Stimulated activated CD4-positive, alpha-beta T cell treated with anti-CD3 and anti-CD28 coated beads, TNF-alpha, amount 100 ng/mL, for 1 hour (primary cell): Measurements from ENCODE around the gene UACA.
"Not testable (repeated sequence)": the region's sequence is repeated elsewhere in the genome, so short reads cannot be mapped to it uniquely, and the experiment has no call there.

ENCODE experiments used
- DNase-seq, 3 donors: peaks; one replicate each; pipeline ENCODE4 v3.0.0-alpha.2; 2020; ENCODE audit warnings: low read depth in 3 of 3, low spot score in 1 of 3

UACA gene

GRCh38 chr15:70627734-70628548 lies 135.4 kb downstream of the UACA start:
- DNase-seq = no peak

DNA sequence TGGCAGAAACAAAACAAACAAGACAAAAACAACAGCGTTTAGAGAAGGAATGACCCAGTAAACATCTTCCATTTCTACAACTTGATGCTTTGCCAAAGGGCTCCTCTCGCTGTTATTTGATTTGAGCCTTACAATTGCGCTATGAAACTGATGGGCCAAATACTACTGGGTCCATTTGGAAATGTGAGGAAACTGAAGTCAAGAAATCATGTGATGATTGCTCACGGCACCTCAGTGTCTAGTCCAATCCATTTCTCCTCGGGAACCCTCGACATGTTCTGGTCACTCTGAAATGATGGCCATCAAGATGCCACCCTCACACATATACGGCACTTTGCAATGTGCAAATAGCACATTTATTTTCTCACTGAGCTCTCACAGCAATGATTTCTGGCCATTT lies 136.0 kb downstream of the UACA start:
- DNase-seq = no peak

GRCh38 chr15:70625438-70625837 lies 137.9 kb downstream of the UACA start:
- no peak for DNase-seq

DNA sequence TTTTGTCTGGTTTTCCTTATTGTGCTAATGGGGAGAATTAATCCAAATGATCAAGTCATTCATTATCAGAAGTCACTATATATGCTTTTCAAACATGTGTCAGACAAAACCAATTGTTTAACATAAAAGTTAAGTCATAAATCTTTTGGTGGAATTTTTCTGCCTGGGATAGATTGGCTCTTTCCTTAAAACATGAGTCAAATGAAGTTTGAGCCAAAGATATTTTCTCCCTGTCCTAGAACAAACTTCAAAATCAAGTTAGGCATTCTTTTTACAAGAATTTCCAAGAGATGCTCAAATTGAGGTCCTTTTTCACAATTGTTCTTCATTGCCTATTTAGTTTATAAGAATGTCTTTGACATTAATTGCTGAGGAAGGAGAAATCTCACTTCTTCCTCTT lies 138.3 kb downstream of the UACA start:
- DNase-seq = no peak

DNA sequence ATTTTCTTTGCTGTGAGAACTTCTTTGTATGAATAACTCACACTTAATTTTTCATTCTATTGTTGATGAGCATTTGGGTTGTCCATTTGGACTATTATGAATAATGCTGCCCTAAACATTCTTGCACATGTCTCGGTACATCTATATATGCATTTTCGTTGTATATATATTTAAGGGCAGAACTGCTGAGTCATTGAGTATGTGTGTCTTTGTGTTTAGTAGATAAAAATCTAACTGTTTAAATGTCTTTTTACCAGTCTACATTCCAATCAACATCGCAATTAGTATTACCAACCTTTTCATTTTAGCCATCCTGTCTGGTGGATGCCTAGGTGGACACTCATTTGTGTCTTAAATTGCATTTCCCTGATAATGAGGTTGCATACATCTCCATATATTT lies 144.4 kb downstream of the UACA start:
- DNase-seq = no peak

DNA sequence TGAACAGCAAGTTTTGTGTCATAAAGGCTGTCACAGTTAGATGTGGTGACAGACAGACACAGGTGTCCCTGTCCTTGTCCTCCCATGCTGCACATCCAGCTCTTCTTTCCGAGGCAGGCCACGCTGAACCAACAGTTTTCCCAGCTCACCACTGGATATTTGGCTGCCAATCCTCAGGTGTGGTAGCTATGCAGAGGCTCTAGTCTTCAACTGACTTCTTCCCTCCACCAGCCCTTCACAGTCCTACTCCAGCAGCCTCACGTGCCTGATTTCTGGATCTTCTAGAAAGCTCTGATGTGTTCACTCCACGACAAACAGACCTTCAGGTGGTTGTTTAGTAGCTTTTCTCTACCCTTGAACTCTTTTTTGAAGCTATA lies 145.5 kb downstream of the UACA start:
- DNase-seq = no peak

- no peak for DNase-seq
These were observed 146.1 kb downstream of the UACA start for GRCh38 chr15:70617076-70617910.

- not testable (repeated sequence) for DNase-seq
These were observed 147.0 kb downstream of the UACA start for GRCh38 chr15:70616311-70616756.

GRCh38 chr15:70615435-70616310 lies 147.7 kb downstream of the UACA start:
- no peak for DNase-seq

DNA sequence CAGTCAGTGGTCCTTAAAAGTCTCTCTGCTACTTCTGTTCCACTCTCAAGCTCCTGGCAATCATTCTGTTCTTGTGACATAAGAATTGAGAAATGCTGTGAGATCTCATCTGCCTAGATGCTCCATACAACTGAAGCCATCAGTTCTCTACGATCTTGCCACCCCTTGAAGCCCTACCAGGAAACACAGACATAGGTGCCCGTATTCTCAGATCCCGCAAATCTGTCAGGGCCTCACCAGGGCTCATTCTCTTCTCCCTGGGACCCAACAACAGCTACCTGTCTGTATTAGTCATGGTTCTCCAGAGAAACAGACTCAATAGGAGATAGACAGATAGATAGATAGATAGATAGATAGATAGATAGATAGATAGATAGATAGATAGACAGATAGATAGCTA lies 149.1 kb downstream of the UACA start:
- DNase-seq = no peak

DNA sequence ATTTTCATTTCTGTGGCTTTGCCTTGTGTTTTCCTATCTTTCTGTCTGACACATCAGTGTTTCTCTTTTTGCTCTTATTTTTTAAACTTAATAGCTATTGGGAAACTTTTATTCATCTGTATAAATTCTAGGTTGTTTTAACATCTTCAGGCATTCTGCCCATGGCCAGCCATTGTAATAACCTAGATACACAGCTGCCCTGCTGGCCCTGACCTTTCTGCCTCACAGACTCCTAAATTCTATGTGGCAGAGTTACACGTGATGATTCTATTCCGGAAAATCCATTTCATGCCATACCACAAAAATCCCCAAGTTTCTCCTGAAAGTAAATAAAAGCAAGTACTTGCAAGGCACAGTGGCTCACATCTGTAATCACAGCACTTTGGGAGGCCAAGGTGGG lies 150.1 kb downstream of the UACA start:
- DNase-seq = no peak

DNA sequence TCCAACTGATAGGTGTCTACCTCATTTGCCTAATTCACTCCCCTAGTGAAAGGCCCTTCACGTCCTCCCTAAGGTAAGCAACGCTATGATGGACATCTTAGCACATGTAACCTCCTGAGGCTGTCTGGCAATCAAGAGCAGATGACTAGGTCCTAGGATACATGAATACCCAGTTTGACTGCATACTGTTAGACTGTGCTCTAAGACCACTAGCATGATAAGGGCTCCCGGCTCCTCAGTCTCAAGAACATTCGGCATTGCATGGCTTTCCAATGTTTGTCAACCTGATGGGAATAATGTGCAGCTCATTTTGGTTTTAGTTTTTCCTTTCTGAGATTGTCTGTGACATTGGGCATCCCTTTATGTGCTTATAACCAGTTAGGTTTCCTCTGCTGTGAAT lies 152.1 kb downstream of the UACA start:
- DNase-seq = no peak

DNA sequence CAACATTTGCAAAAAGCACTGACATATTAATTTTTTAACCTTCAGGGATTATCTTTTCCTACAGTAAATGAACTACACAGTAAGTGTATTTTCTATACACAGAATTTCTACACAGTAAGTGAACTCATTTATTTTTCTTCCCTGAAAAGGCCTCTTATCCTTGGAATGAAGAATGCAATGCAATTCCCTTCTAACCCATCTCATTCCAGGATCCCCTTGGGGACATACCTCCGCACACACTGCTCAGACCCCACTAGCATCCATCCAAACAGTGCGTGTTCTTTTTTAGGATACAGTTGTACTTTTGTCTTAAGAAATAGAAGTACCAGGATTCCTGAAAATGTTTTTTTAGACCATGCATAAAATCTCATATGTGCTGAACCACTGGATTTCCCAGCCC lies 152.8 kb downstream of the UACA start:
- DNase-seq = no peak

DNA sequence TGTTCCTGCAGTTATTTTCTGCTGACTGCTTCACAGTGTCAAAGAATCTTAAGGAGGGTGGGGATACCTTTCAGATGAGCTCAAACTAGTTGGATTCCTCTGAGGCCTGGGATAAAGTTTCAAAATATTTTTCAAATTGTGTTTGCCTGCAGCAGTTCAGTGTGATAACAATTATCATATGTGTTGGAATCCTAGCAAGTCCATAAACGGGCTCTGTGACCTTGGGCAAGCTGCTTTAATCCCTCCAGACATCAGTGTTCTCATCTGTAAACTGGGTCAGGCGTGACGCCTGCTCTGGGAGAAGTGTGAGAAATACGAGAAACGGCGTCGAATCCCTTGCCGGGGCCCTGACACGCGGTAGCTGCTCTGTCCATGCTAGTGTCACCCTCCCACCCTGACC lies 153.5 kb downstream of the UACA start:
- DNase-seq = no peak

- DNase-seq = no peak
These were observed 155.2 kb downstream of the UACA start for GRCh38 chr15:70608144-70608543.

- no peak for DNase-seq
These were observed 157.6 kb downstream of the UACA start for GRCh38 chr15:70605606-70606410.

GRCh38 chr15:70604666-70605315 lies 158.6 kb downstream of the UACA start:
- DNase-seq = no peak
